GM23248 (cell line): ENCODE measurements around the gene ZNF267. TPM values are rescaled to one million over a fixed set of nuclear protein-coding genes. Genes with fewer than 3 reads are reported as not detected.
"Not testable (repeated sequence)": the region's sequence is repeated elsewhere in the genome, so short reads cannot be mapped to it uniquely, and the experiment has no call there.

Experiments used
- DNase-seq: peaks from one replicate; pipeline ENCODE4 v3.0.0-alpha.2; 2015
- H2AFZ ChIP-seq: fragments of 200-600 bp; sonication (generic); 2 replicates; pipeline ENCODE4 v1.6.1; 2016; ENCODE audit warnings: antibody characterized with exemption
- H3F3A ChIP-seq: fragments of 200-600 bp; sonication (generic); 2 replicates; pipeline ENCODE4 v1.6.1; 2016; ENCODE audit warnings: mild to moderate bottlenecking, antibody characterized with exemption, mixed run types; ENCODE audit not compliant: insufficient read depth
- H3K27ac ChIP-seq: fragments of 200-600 bp; sonication (generic); 2 replicates; pipeline ENCODE4 v1.5.1; 2016; ENCODE audit warnings: mild to moderate bottlenecking
- H3K27me3 ChIP-seq: fragments of 200-600 bp; sonication (generic); replicated peaks from 2 replicates; pipeline ENCODE4 v1.6.1; 2016; ENCODE audit warnings: mild to moderate bottlenecking; ENCODE audit not compliant: insufficient read depth
- H3K36me3 ChIP-seq: fragments of 200-600 bp; sonication (generic); 2 replicates; pipeline ENCODE4 v1.6.1; 2016; ENCODE audit warnings: low read depth, mild to moderate bottlenecking
- H3K4me1 ChIP-seq: fragments of 200-600 bp; sonication (generic); 2 replicates; pipeline ENCODE4 v1.6.1; 2016; ENCODE audit warnings: mild to moderate bottlenecking; ENCODE audit not compliant: insufficient read depth
- H3K4me2 ChIP-seq: fragments of 200-600 bp; sonication (generic); one replicate; pipeline ENCODE4 v1.6.1; 2016; ENCODE audit warnings: mild to moderate bottlenecking; ENCODE audit not compliant: unreplicated experiment
- H3K4me3 ChIP-seq: fragments of 200-600 bp; sonication (generic); 2 replicates; pipeline ENCODE4 v1.5.1; 2016; ENCODE audit warnings: mild to moderate bottlenecking
- H3K79me2 ChIP-seq: fragments of 200-600 bp; sonication (generic); 2 replicates; pipeline ENCODE4 v1.6.1; 2016; ENCODE audit warnings: mild to moderate bottlenecking; ENCODE audit not compliant: insufficient read depth
- H3K9ac ChIP-seq: fragments of 200-600 bp; sonication (generic); 2 replicates; pipeline ENCODE4 v1.6.1; 2016; ENCODE audit warnings: mild to moderate bottlenecking
- H3K9me2 ChIP-seq: fragments of 200-600 bp; sonication (generic); 2 replicates; pipeline ENCODE4 v1.6.1; 2016; ENCODE audit warnings: mixed run types, mild to moderate bottlenecking, moderate library complexity; ENCODE audit not compliant: insufficient read depth
- H3K9me3 ChIP-seq: fragments of 200-600 bp; sonication (generic); one replicate; pipeline ENCODE4 v1.6.1; 2017; ENCODE audit warnings: low read depth
- H4K20me1 ChIP-seq: fragments of 200-600 bp; sonication (generic); 2 replicates; pipeline ENCODE4 v1.6.0; 2016; ENCODE audit not compliant: insufficient read depth
- EZH2 ChIP-seq: fragments of 200-600 bp; sonication (generic); IDR thresholded peaks from 2 replicates; pipeline ENCODE4 v1.6.1; 2018; ENCODE audit warnings: antibody characterized with exemption, mild to moderate bottlenecking; ENCODE audit not compliant: insufficient read depth, poor library complexity, severe bottlenecking
- EZH2phosphoT487 ChIP-seq: fragments of 200-600 bp; sonication (generic); IDR thresholded peaks from 2 replicates; pipeline ENCODE4 v1.6.1; 2018; ENCODE audit warnings: antibody characterized with exemption, moderate library complexity, mild to moderate bottlenecking, low read depth; ENCODE audit not compliant: insufficient read depth
- WGBS, 2 experiments: methylation state at CpG; one replicate each; pipeline ENCODE4 v1.1.6; 2015 to 2017; ENCODE audit warnings: low lambda C conversion rate in 2 of 2, low coverage in 1 of 2; ENCODE audit errors: missing lambda C conversion rate in 2 of 2; 5-methylcytosine and 5-hydroxymethylcytosine counted together
- in situ Hi-C: fragments of 300-500 bp; cut with MboI; formaldehyde crosslinking; loops from 2 replicates; pipeline ENCODE4 v1.15.0; 2020
- polyA plus RNA-seq: library from polyadenylated mRNA; unstranded; fragments of >200 nt; fragmentation: Nextera tagmentation; extraction: Ambion mirVana; gene quantifications from 2 replicates; pipeline ENCODE4 v1.2.1, GENCODE V29; 2016
- total RNA-seq: library from RNA; depleted of rRNA; stranded (reverse); fragments of >200 nt; shearing (Covaris generic); gene quantifications from 2 replicates; pipeline ENCODE4 v1.2.3, GENCODE V29; 2014

Gene ZNF267
- total and polyA plus RNA-seq, 2 experiments from 2014 or later = 3.5 to 6.6 TPM

DNA sequence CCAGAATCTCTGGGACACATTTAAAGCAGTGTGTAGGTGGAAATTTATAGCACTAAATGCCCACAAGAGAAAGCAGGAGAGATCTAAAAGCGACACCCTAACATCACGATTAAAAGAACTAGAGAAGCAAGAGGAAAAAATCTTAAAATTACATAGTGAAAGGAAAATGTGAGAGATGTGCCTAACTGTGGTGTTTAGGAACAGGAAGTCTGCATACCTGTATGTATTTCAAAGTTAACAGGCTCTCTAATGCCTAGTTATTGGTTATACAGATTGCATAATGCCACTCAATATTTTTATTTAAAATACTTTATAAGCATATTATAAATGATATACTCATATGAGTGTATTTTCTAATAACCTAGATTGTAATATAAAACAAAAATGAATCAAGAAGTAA, 25.9 kb downstream of the ZNF267 start:
- Histone ChIP-seq H3K27ac (no peak overlapping the region), H3K4me1 (no peaks in the 10 kb centered on the region), H2AFZ (no peak overlapping the region), H3K4me2 (no peak overlapping the region), H3K9me2 (no peaks in the 10 kb centered on the region), H3K9me3 (no peaks in the 10 kb centered on the region), H3K27me3 (no peaks in the 10 kb centered on the region), H4K20me1 (no peaks in the 10 kb centered on the region), H3K79me2 (peaks cover 88% of the 10 kb centered on the region), H3K36me3 (peaks cover 50% of the 10 kb centered on the region), H3F3A (0 out of 2 replicates have a peak, but pooled peaks cover 5% of the 10 kb centered on the region), H3K9ac (no peak overlapping the region), H3K4me3 (no peak overlapping the region)
- TF ChIP-seq EZH2phosphoT487 = no peak
- TF ChIP-seq EZH2 = no peak
- in situ Hi-C loops = loop anchor here (25.0 kb wide), 1 partner anchor 937 kb away; the partner anchor contains the start of gene SETD1A
- no peak for DNase-seq
- 94 to 96% methylated on average over 2 of the region's 2 CpGs for WGBS, 2 experiments

DNA sequence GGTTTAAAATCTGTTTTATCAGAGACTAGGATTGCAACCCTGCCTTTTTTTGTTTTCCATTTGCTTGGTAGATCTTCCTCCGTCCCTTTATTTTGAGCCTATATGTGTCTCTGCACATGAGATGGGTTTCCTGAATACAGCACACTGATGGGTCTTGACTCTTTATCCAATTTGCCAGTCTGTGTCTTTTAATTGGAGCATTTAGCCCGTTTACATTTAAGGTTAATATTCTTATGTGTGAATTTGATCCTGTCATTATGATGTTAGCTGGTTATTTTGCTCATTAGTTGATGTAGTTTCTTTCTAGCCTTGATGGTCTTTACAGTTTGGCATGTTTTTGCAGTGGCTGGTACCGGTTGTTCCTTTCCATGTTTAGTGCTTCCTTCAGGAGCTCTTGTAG, 31.0 kb downstream of the ZNF267 start:
- H3K4me1 ChIP-seq, H3K27ac ChIP-seq, H3K9me2 ChIP-seq, in situ Hi-C loops, H3K4me2 ChIP-seq, DNase-seq, H3F3A ChIP-seq, H3K9ac ChIP-seq, H3K9me3 ChIP-seq, H3K27me3 ChIP-seq, H4K20me1 ChIP-seq, H2AFZ ChIP-seq, H3K4me3 ChIP-seq: not testable (repeated sequence)
- H3K36me3 ChIP-seq = 0 out of 2 replicates have a peak, but pooled peaks cover 13% of the 10 kb centered on the region
- peaks cover 84% of the 10 kb centered on the region for H3K79me2 ChIP-seq
- WGBS, 2 experiments = 96 to 100% methylated on average over 3 of the region's 3 CpGs

DNA sequence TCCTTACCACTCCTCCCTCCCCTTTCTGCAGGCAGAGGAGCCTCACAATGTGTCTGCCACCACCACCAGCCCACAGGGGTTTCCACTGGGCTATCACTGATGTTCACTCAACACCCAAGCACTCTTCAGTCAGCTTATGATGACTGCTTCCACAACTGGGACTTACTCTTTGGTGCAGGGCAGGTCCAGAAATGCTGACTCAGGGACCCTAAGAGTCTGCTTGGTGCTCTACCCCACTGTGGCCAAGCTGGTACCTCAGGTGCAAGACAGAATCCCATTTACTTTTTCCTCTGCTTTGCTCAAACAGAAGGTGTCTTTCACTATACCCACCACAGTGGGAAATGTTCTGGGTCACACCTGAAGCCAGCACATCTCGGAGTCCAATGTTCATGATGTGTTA, 40.1 kb downstream of the ZNF267 start:
- H3K79me2 ChIP-seq = peaks cover 59% of the 10 kb centered on the region
- 0 out of 2 replicates have a peak, but pooled peaks cover 3% of the 10 kb centered on the region for H3F3A ChIP-seq
- H3K36me3 ChIP-seq = peaks cover 75% of the 10 kb centered on the region
- no peak overlapping the region for H3K4me3 ChIP-seq
- H3K4me1 ChIP-seq = no peaks in the 10 kb centered on the region
- no peaks in the 10 kb centered on the region for H3K27me3 ChIP-seq
- H3K27ac ChIP-seq = no peak overlapping the region
- in situ Hi-C loops = no loop called here
- H2AFZ ChIP-seq = no peak overlapping the region
- WGBS, 2 experiments = 92 to 95% methylated on average over 1 of the region's 1 CpG
- H4K20me1 ChIP-seq = no peaks in the 10 kb centered on the region; the same call in 1 of the 2 replicates
- no peaks in the 10 kb centered on the region for H3K9me2 ChIP-seq
- DNase-seq = no peak
- H3K4me2 ChIP-seq = no peak overlapping the region
- H3K9me3 ChIP-seq = peaks cover 32% of the 10 kb centered on the region
- H3K9ac ChIP-seq = no peak overlapping the region
- TF ChIP-seq EZH2 (no peak), EZH2phosphoT487 (no peak)

DNA sequence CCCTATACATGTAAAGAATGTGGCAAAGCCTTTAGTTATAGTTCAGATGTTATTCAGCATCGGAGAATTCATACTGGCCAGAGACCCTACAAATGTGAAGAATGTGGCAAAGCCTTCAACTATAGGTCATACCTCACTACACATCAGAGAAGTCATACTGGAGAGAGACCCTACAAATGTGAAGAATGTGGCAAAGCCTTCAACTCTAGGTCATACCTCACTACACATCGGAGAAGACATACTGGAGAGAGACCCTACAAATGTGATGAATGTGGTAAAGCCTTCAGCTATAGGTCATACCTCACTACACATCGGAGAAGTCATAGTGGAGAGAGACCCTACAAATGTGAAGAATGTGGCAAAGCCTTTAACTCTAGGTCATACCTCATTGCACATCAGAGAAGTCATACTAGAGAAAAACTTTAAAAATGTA, 42.5 kb downstream of the ZNF267 start:
- H3K4me2 ChIP-seq = no peak overlapping the region
- no peak overlapping the region for H3K27ac ChIP-seq
- no peaks in the 10 kb centered on the region; the same call in 1 of the 2 replicates for H4K20me1 ChIP-seq
- no peak overlapping the region for H2AFZ ChIP-seq
- no peak for TF ChIP-seq EZH2
- TF ChIP-seq EZH2phosphoT487 = no peak
- peaks cover 28% of the 10 kb centered on the region for H3K9me3 ChIP-seq
- in situ Hi-C loops = no loop called here
- H3K9ac ChIP-seq = no peak overlapping the region
- peaks cover 36% of the 10 kb centered on the region for H3K79me2 ChIP-seq
- no peaks in the 10 kb centered on the region for H3K9me2 ChIP-seq
- peaks cover 76% of the 10 kb centered on the region for H3K36me3 ChIP-seq
- DNase-seq = no peak
- 97 to 99% methylated on average over 3 of the region's 3 CpGs for WGBS, 2 experiments
- H3K4me1 ChIP-seq = no peaks in the 10 kb centered on the region
- H3F3A ChIP-seq = 0 out of 2 replicates have a peak, but pooled peaks cover 3% of the 10 kb centered on the region
- H3K4me3 ChIP-seq = no peak overlapping the region; the same call in 1 of the 2 replicates
- H3K27me3 ChIP-seq = no peaks in the 10 kb centered on the region

DNA sequence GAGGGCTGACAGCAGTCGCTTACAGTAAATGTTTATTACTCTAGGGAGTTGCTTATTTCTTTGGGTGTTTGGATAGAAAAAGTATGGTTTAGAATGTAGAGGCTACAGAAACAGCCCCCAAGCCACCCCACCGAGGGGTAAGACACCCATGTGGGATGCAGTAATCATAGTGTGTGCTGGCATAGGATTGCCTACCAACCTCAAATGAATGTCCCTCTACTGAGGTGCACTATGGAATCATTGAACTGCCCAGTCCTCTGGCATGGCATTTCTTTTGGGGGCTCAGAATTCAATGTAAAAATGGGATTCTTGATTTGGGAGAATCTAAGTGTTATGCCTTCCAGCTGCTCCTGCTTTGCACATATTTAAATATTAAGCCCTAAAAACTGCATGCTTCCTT, 46.8 kb downstream of the ZNF267 start:
- no peak for DNase-seq
- no peak overlapping the region for H3K9ac ChIP-seq

DNA sequence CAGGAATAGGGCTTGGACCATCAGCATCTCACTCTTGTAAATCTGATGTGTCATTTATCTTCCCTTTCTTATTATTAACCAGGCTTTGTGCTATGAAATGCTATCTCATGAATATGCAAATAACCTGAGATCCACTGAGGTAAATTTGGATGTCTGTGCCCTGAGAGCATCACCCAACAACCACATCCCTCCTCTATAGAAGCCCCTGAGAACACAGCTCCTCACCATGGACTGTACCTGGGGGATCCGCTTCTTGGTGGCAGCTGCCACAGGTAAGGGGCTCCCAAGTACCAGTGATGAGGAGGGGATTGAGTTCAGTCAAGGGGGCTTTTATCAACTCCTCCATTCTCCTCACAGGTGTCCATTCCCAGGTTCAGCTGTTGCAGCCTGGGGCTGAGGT, 78.2 kb downstream of the ZNF267 start:
- H3K36me3 ChIP-seq, H3K4me3 ChIP-seq, H3K4me2 ChIP-seq, H3K4me1 ChIP-seq, in situ Hi-C loops, H3K9me3 ChIP-seq, H2AFZ ChIP-seq, H4K20me1 ChIP-seq, H3K79me2 ChIP-seq, H3K9ac ChIP-seq, DNase-seq, H3F3A ChIP-seq, H3K9me2 ChIP-seq, H3K27me3 ChIP-seq, H3K27ac ChIP-seq: not testable (repeated sequence)
- 18 to 42% methylated on average over 1 of the region's 1 CpG for WGBS, 2 experiments

More for the DNA sequence above, 46.8 kb downstream of the ZNF267 start:
- no peaks in the 10 kb centered on the region for H3K4me1 ChIP-seq
- no peak overlapping the region for H3K4me3 ChIP-seq
- no peaks in the 10 kb centered on the region for H3K27me3 ChIP-seq
- in situ Hi-C loops = no loop called here
- WGBS, 2 experiments = 92 to 94% methylated on average over 2 of the region's 2 CpGs
- no peak overlapping the region for H3K27ac ChIP-seq
- H4K20me1 ChIP-seq = no peaks in the 10 kb centered on the region
- H3K9me3 ChIP-seq = peaks cover 23% of the 10 kb centered on the region
- 0 out of 2 replicates have a peak, but pooled peaks cover 3% of the 10 kb centered on the region for H3F3A ChIP-seq
- no peak overlapping the region for H3K4me2 ChIP-seq
- H3K9me2 ChIP-seq = no peaks in the 10 kb centered on the region
- peaks cover 41% of the 10 kb centered on the region for H3K36me3 ChIP-seq
- H3K79me2 ChIP-seq = no peaks in the 10 kb centered on the region
- H2AFZ ChIP-seq = no peak overlapping the region
- TF ChIP-seq EZH2 (no peak), EZH2phosphoT487 (no peak)

DNA sequence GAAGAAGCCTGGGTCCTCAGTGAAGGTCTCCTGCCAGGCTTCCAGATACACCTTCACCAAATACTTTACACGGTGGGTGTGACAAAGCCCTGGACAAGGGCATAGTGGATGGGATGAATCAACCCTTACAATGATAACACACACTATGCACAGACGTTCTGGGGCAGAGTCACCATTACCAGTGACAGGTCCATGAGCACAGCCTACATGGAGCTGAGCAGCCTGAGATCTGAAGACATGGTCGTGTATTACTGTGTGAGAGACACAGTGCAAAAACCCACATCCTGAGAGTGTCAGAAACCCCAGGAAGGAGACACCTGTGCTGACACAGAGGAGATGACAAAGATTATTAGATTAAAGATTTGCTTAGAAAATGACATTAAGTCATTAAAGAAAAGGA, 78.6 kb downstream of the ZNF267 start:
- H3K27me3 ChIP-seq, H3K4me3 ChIP-seq, H3K9me3 ChIP-seq, H3F3A ChIP-seq, in situ Hi-C loops, H3K9me2 ChIP-seq, DNase-seq, H3K79me2 ChIP-seq, H4K20me1 ChIP-seq, H3K4me1 ChIP-seq, H3K36me3 ChIP-seq, H2AFZ ChIP-seq, H3K4me2 ChIP-seq, H3K27ac ChIP-seq, H3K9ac ChIP-seq: not testable (repeated sequence)
- 0 to 14% methylated on average over 2 of the region's 3 CpGs for WGBS, 2 experiments
